Measurements from ENCODE around the gene PHF2.
A peak's percentile ranks its signal among the peaks of the same experiment; 100 is the strongest.

PHF2 gene

GRCh38 chr9:93595861-93596365 lies 19.5 kb downstream of the PHF2 start:
- no peak overlapping the region for H3K4me3 ChIP-seq (ENCODE audit: low read length)
- TF ChIP-seq, protein P1, sequence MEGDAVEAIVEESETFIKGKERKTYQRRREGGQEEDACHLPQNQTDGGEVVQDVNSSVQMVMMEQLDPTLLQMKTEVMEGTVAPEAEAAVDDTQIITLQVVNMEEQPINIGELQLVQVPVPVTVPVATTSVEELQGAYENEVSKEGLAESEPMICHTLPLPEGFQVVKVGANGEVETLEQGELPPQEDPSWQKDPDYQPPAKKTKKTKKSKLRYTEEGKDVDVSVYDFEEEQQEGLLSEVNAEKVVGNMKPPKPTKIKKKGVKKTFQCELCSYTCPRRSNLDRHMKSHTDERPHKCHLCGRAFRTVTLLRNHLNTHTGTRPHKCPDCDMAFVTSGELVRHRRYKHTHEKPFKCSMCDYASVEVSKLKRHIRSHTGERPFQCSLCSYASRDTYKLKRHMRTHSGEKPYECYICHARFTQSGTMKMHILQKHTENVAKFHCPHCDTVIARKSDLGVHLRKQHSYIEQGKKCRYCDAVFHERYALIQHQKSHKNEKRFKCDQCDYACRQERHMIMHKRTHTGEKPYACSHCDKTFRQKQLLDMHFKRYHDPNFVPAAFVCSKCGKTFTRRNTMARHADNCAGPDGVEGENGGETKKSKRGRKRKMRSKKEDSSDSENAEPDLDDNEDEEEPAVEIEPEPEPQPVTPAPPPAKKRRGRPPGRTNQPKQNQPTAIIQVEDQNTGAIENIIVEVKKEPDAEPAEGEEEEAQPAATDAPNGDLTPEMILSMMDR (IDR thresholded peaks at IDR 0.05; ENCODE audit: insufficient read depth, low read depth, low read length, missing control alignments) = no peak
- DNase-seq (ENCODE audit: low read depth) = no peak

DNA sequence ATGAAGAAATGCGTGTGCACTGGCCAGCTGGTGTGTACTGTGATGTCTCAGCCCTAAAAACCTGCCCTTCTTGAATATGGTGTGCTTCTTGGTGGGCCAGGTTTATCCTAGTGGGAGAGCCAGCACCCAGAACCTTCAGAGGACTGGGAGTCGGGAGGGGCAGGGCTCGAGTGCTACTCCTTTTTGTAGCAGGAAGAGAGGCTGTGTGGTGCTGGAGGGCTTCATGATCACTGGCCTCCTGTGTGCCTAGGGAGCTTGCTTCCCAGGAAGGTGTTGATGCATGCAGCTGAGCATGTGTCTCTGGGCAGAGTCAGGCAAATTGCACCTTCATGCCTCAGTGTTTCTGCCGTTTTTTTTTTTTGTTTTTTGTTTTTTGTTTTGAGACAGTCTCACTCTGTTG lies 20.0 kb downstream of the PHF2 start:
- TF ChIP-seq, protein P1 (IDR thresholded peaks at IDR 0.05; ENCODE audit: insufficient read depth, low read depth, low read length, missing control alignments) = no peak
- no peak overlapping the region for H3K4me3 ChIP-seq (ENCODE audit: low read length)
- DNase-seq (ENCODE audit: low read depth) = no peak

GRCh38 chr9:93597142-93597706 lies 20.8 kb downstream of the PHF2 start:
- no peak for DNase-seq (ENCODE audit: low read depth)
- H3K4me3 ChIP-seq (ENCODE audit: low read length) = no peak overlapping the region
- TF ChIP-seq, protein P1 (IDR thresholded peaks at IDR 0.05; ENCODE audit: insufficient read depth, low read depth, low read length, missing control alignments) = no peak

DNA sequence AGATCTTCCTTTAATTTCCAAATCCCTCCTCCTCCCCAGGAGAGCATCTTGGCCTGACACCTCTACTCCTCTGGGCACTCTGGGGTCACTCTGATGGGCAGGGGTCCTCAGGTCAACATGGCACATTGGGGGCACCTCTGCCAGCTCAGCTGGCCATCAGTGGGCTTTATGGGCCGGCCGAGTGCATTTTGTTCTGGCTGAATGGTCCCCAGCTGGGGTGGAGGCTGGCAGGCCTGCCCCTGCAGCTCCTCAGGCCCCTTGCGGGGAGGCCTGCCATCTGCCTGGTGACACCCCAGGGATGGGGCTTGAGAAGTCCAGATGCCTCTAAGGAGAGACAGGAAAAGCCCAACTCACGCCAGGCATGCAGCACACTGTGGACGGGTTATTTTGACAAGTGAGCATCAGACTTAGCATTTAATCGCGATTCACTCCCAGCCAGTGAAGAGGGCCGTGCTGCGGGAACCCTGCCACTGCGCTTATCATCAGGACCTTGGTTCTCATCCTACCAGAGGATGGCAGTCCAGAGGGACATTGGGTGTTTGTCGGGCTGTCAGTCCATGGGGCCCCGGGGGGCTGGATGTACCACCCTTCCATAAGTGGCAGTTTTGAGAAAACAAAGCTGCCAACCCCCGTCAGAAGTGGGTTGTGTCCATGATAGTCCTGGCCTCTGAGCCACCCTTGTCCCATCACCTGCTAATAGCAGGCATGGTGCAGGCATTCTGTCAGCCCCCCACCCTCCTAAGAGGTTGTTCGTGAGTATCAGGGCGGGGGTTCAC lies 21.7 kb downstream of the PHF2 start:
- H3K4me3 ChIP-seq (ENCODE audit: low read length) = no peak overlapping the region
- no peak for DNase-seq (ENCODE audit: low read depth)
- TF ChIP-seq, protein P1 (IDR thresholded peaks at IDR 0.05; ENCODE audit: insufficient read depth, low read depth, low read length, missing control alignments) = no peak

DNA sequence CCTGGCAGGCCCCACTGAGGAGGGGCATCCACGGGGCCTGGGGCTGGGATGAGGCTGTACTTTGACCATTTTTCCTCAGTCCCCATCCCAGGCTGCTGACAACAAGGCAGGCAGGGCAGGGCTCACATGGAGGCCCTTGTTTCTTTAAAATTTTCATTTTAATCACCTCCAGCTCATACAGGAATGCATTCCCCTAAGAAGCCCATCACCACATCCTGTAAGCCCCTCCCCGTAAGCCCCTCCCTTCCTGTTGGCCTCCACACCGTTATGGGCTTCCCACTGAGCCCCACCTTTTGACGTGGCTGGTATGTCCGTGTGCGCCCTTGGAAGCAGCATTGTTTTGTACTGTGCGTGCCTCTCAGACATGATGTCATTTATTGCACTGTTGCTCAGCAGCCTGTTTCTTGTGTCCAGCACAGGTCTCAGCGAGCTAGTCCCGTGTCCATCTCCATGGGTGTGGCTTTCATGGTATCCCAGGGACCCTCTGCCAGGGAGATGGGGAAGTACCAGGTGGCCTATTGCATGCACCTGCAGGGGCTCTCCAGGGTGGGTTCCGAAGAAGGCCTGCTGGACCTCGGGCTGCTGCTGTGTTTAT lies 22.4 kb downstream of the PHF2 start:
- TF ChIP-seq, protein P1 (IDR thresholded peaks at IDR 0.05; ENCODE audit: insufficient read depth, low read depth, low read length, missing control alignments) = no peak
- no peak overlapping the region for H3K4me3 ChIP-seq (ENCODE audit: low read length)
- peak; percentile 39 for DNase-seq (ENCODE audit: low read depth)

DNA sequence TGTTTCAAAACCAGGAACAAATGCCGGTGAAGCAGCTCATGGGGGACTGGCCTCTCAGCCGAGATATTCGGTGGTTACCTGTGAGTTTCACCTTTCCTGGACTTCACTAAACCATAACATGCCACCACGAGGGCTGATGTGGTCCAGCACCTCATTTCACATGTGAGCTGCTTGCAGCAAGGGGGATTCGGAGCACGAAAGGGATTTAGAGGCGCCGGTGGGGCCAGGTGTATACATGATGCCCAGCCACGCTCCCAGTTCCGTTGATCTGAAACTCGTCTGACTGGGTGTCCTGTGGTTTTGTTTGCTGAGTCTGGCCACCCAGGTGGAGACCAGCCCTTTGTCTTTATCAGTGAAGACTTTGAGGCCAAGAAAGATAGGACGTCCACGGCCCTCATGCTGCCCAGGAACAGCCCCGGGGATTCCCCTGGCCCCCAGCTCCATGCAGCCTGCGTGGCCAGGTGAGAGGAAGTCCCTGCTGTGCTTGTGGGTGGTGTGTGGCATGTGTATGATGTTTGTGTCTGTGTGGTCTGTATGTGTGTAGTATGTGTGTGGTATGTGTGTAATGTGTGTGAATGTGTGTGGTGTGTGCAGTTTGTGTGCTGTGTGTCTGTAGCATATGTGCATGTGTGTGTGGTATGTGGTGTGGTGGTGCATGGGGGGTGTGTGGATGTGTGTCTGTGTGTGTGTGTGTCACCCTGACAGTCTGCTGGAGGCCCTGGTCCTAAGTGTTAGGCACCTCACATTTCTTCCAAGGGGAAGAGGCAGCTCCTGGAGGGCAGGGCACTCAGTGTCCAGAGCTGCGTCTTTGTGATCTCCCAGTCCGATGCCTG lies 23.4 kb downstream of the PHF2 start:
- TF ChIP-seq, protein P1 (IDR thresholded peaks at IDR 0.05; ENCODE audit: insufficient read depth, low read depth, low read length, missing control alignments) = no peak

More for the DNA sequence above, 23.4 kb downstream of the PHF2 start:
- H3K4me3 ChIP-seq (ENCODE audit: low read length) = no peak overlapping the region
- DNase-seq (ENCODE audit: low read depth) = no peak
